ENCODE data around the gene PRDM1. TPM values are rescaled to one million over a fixed set of nuclear protein-coding genes. Genes with fewer than 3 reads are reported as not detected.

Gene PRDM1
- total and polyA plus RNA-seq, 12 donors = 0.32 to 11.2 (median 1.9) TPM

GRCh38 chr6:106145144-106145543 is 59.0 kb downstream of the PRDM1 start:
- ATAC-seq = no peak
- DNase-seq = no peak
- Histone ChIP-seq H3K9me3 (no peaks in the 10 kb centered on the region), H3K27ac (no peak overlapping the region), H3K4me1 (peaks cover 0 to 21% (median 0%) of the 10 kb centered on the region in 9 donors), H3K4me3 (no peak overlapping the region), H3K27me3 (peaks cover 0 to 9% (median 0%) of the 10 kb centered on the region in 7 donors), H3K36me3 (no peaks in the 10 kb centered on the region)
- intact Hi-C loops (cut with DNase I) = no loop called here
- TF ChIP-seq CTCF (IDR thresholded peaks at IDR 0.05) = no peak
- WGBS, 2 donors = 50 to 58% methylated on average over 4 of the region's 4 CpGs

- Histone ChIP-seq H3K36me3 (no peaks in the 10 kb centered on the region), H3K27ac (no peak overlapping the region), H3K9me3 (no peaks in the 10 kb centered on the region), H3K27me3 (peaks cover 0 to 7% (median 0%) of the 10 kb centered on the region in 7 donors), H3K4me1 (peaks cover 0 to 21% (median 0%) of the 10 kb centered on the region in 9 donors), H3K4me3 (no peak overlapping the region)
- WGBS, 2 donors = 44 to 55% methylated on average over 7 of the region's 7 CpGs
- ATAC-seq (no peak), DNase-seq (no peak)
- intact Hi-C loops (cut with DNase I) = no loop called here
- no peak for TF ChIP-seq CTCF (IDR thresholded peaks at IDR 0.05)
These were observed 59.6 kb downstream of the PRDM1 start for GRCh38 chr6:106145741-106146227.

GRCh38 chr6:106146852-106147351 is 60.8 kb downstream of the PRDM1 start:
- Histone ChIP-seq H3K27me3 (peaks cover 0 to 7% (median 0%) of the 10 kb centered on the region in 7 donors), H3K36me3 (no peaks in the 10 kb centered on the region), H3K27ac (no peak overlapping the region), H3K9me3 (no peaks in the 10 kb centered on the region), H3K4me3 (no peak overlapping the region), H3K4me1 (peaks cover 0 to 13% (median 0%) of the 10 kb centered on the region in 9 donors)
- TF ChIP-seq CTCF (IDR thresholded peaks at IDR 0.05) = no peak
- intact Hi-C loops (cut with DNase I) = no loop called here
- DNase-seq (no peak), ATAC-seq (no peak)
- WGBS, 2 donors = 89 to 90% methylated on average over 2 of the region's 2 CpGs

- Histone ChIP-seq H3K27ac (no peak overlapping the region), H3K27me3 (peaks cover 0 to 7% (median 0%) of the 10 kb centered on the region in 7 donors), H3K36me3 (no peaks in the 10 kb centered on the region), H3K9me3 (no peaks in the 10 kb centered on the region), H3K4me1 (peaks cover 0 to 7% (median 0%) of the 10 kb centered on the region in 9 donors), H3K4me3 (no peak overlapping the region)
- DNase-seq (no peak), ATAC-seq (no peak)
- WGBS, 2 donors = 66 to 70% methylated on average over 2 of the region's 2 CpGs
- no peak for TF ChIP-seq CTCF (IDR thresholded peaks at IDR 0.05)
- intact Hi-C loops (cut with DNase I) = no loop called here
These were observed 61.3 kb downstream of the PRDM1 start for GRCh38 chr6:106147476-106147875.

Measured in heart right ventricle (tissue), 16 donors.